ENCODE results near the gene ALK.

- TF ChIP-seq CTCF (IDR thresholded peaks at IDR 0.05; ENCODE audit: low read depth, low read length) (no peak), EZH2phosphoT487 (IDR thresholded peaks at IDR 0.05; ENCODE audit: low read depth) (no peak)
These were observed 281.0 kb downstream of the ALK start for GRCh38 chr2:29640360-29640759.
